Measurements from ENCODE around the gene COL21A1.

COL21A1 gene

GRCh38 chr6:56101141-56101553 lies 146.2 kb downstream of the COL21A1 start:
- DNase-seq = no peak

GRCh38 chr6:56096946-56097621 lies 150.3 kb downstream of the COL21A1 start:
- DNase-seq = no peak

GRCh38 chr6:56096541-56096940 lies 150.8 kb downstream of the COL21A1 start:
- DNase-seq = no peak

- DNase-seq = no peak
These were observed 153.6 kb downstream of the COL21A1 start for GRCh38 chr6:56093776-56094175.

- DNase-seq = no peak
These were observed 156.1 kb downstream of the COL21A1 start for GRCh38 chr6:56091159-56091869.

- DNase-seq = no peak
These were observed 158.7 kb downstream of the COL21A1 start for GRCh38 chr6:56088641-56089040.

GRCh38 chr6:56087421-56087820 lies 160.0 kb downstream of the COL21A1 start:
- peak; percentile 76 for DNase-seq

GRCh38 chr6:56079751-56080540 lies 167.4 kb downstream of the COL21A1 start:
- no peak for DNase-seq

GRCh38 chr6:56076033-56076432 lies 171.3 kb downstream of the COL21A1 start:
- DNase-seq = no peak

- DNase-seq = no peak
These were observed 173.6 kb downstream of the COL21A1 start for GRCh38 chr6:56073761-56074160.

GRCh38 chr6:56073315-56073714 lies 174.1 kb downstream of the COL21A1 start:
- DNase-seq = no peak

GRCh38 chr6:56072856-56073255 lies 174.5 kb downstream of the COL21A1 start:
- DNase-seq = no peak

GRCh38 chr6:56065408-56065807 lies 182.0 kb downstream of the COL21A1 start:
- no peak for DNase-seq

- DNase-seq = peak; percentile 39
These were observed 184.5 kb downstream of the COL21A1 start for GRCh38 chr6:56062836-56063235.

GRCh38 chr6:56058636-56059035 lies 188.7 kb downstream of the COL21A1 start:
- DNase-seq = no peak

- DNase-seq = no peak
These were observed 192.2 kb downstream of the COL21A1 start for GRCh38 chr6:56055081-56055704.

- no peak for DNase-seq
These were observed 196.2 kb downstream of the COL21A1 start for GRCh38 chr6:56051202-56051598.

- peak; percentile 13 for DNase-seq
These were observed 196.7 kb downstream of the COL21A1 start for GRCh38 chr6:56050530-56051201.

GRCh38 chr6:56048601-56049000 lies 198.8 kb downstream of the COL21A1 start:
- DNase-seq = no peak

GRCh38 chr6:56047931-56048540 lies 199.3 kb downstream of the COL21A1 start:
- DNase-seq = no peak

- no peak for DNase-seq
These were observed 200.8 kb downstream of the COL21A1 start for GRCh38 chr6:56046576-56046975.

GRCh38 chr6:56043761-56044160 lies 203.6 kb downstream of the COL21A1 start:
- DNase-seq = no peak
